Chondrocyte (in vitro differentiated cells): ENCODE results near the gene IFT22. TPM values are rescaled to one million over a fixed set of nuclear protein-coding genes. Genes with fewer than 3 reads are reported as not detected.
A peak's percentile ranks its signal among the peaks of the same experiment; 100 is the strongest.

Experiments
- DNase-seq: peaks from one replicate; pipeline ENCODE4 v3.0.0; 2021; ENCODE audit warnings: mixed read lengths, low spot score
- H3K27ac Mint-ChIP-seq: one replicate; pipeline ENCODE4 v1.8.0; 2021; ENCODE audit warnings: mild to moderate bottlenecking, moderate library complexity, mixed read lengths; ENCODE audit not compliant: unreplicated experiment
- H3K27me3 Mint-ChIP-seq: 2 replicates; pipeline ENCODE4 v1.8.0; 2021; ENCODE audit warnings: low read depth, mixed read lengths
- H3K36me3 Mint-ChIP-seq: 2 replicates; pipeline ENCODE4 v1.8.0; 2021; ENCODE audit warnings: low read depth, mixed read lengths
- H3K4me1 Mint-ChIP-seq: 2 replicates; pipeline ENCODE4 v1.8.0; 2021; ENCODE audit warnings: low read depth, mild to moderate bottlenecking, mixed read lengths
- H3K4me3 Mint-ChIP-seq: one replicate; pipeline ENCODE4 v1.8.0; 2021; ENCODE audit warnings: mild to moderate bottlenecking, moderate library complexity, mixed read lengths; ENCODE audit not compliant: unreplicated experiment
- H3K9me3 Mint-ChIP-seq: 2 replicates; pipeline ENCODE4 v1.8.0; 2021; ENCODE audit warnings: low read depth, mixed read lengths
- CTCF ChIP-seq: fragments of 200-600 bp; sonication (generic); IDR thresholded peaks from 2 replicates; pipeline ENCODE4 v1.5.0; 2021; ENCODE audit warnings: antibody characterized with exemption, mild to moderate bottlenecking, moderate library complexity
- long read RNA-seq: library from polyadenylated mRNA; stranded (forward); transcript quantifications from one replicate; pipeline ENCODE4 v2.0.0, GENCODE V29; 2021
- total RNA-seq: library from RNA; stranded (reverse); gene quantifications from 3 replicates; pipeline ENCODE4 v1.2.1, GENCODE V29; 2021

IFT22 gene
- total RNA-seq, result 24.3 to 33.0 TPM (median 26.8 TPM) in 3 replicates
- long read RNA-seq, transcript IFT22-201 (5 exons, 1,130 nt), result major isoform, 16 of 42 reads
- long read RNA-seq, partial matches to known transcripts, result 1 of 42 reads
- long read RNA-seq, other reads (novel, unspliced or antisense), result 17 of 42 reads

- Mint-ChIP-seq H3K4me3 (peak within 1 kb of the TSS; percentile 88), H3K4me1 (peaks cover 15% of the 10 kb centered on the region), H3K9me3 (no peaks in the 10 kb centered on the region), H3K36me3 (peaks cover 2% of the 10 kb centered on the region), H3K27ac (peak within 1 kb of the TSS; percentile 90), H3K27me3 (no peaks in the 10 kb centered on the region)
- peak; percentile 84 for TF ChIP-seq CTCF
- DNase-seq, result peak; percentile 93
Observed at GRCh38 chr7:101321491-101322401, at the start of gene IFT22. Gene IFT22, minus strand, starts transcription at chr7:101321812. Its CDS starts 103 bp downstream, at chr7:101321709.

GRCh38 chr7:101370836-101371235, 49.2 kb upstream of the IFT22 start:
- peaks cover 5% of the 10 kb centered on the region for H3K9me3 Mint-ChIP-seq
- no peaks in the 10 kb centered on the region for H3K27me3 Mint-ChIP-seq
- H3K27ac Mint-ChIP-seq, result no peak overlapping the region
- peaks cover 62% of the 10 kb centered on the region for H3K4me1 Mint-ChIP-seq
- no peak overlapping the region for H3K4me3 Mint-ChIP-seq
- no peak for DNase-seq
- peaks cover 11% of the 10 kb centered on the region for H3K36me3 Mint-ChIP-seq
- no peak for TF ChIP-seq CTCF

GRCh38 chr7:101368422-101369165, 47.0 kb upstream of the IFT22 start:
- no peak for TF ChIP-seq CTCF
- H3K36me3 Mint-ChIP-seq, result peaks cover 11% of the 10 kb centered on the region
- H3K4me1 Mint-ChIP-seq, result peaks cover 64% of the 10 kb centered on the region
- peaks cover 5% of the 10 kb centered on the region for H3K9me3 Mint-ChIP-seq
- no peaks in the 10 kb centered on the region for H3K27me3 Mint-ChIP-seq
- H3K27ac Mint-ChIP-seq, result peak overlapping the region; percentile 8
- no peak overlapping the region for H3K4me3 Mint-ChIP-seq
- DNase-seq, result no peak

- H3K9me3 Mint-ChIP-seq, result peaks cover 5% of the 10 kb centered on the region
- H3K36me3 Mint-ChIP-seq, result peaks cover 11% of the 10 kb centered on the region
- DNase-seq, result no peak
- no peak overlapping the region for H3K4me3 Mint-ChIP-seq
- H3K27me3 Mint-ChIP-seq, result no peaks in the 10 kb centered on the region
- no peak overlapping the region for H3K27ac Mint-ChIP-seq
- TF ChIP-seq CTCF, result no peak
- peaks cover 55% of the 10 kb centered on the region for H3K4me1 Mint-ChIP-seq
Observed at GRCh38 chr7:101367676-101368075, 46.1 kb upstream of the IFT22 start.

- no peak overlapping the region for H3K4me3 Mint-ChIP-seq
Observed at GRCh38 chr7:101365956-101366355, 44.3 kb upstream of the IFT22 start.

More at GRCh38 chr7:101365956-101366355, 44.3 kb upstream of the IFT22 start:
- Mint-ChIP-seq H3K36me3 (peaks cover 9% of the 10 kb centered on the region), H3K27me3 (no peaks in the 10 kb centered on the region), H3K4me1 (peaks cover 55% of the 10 kb centered on the region), H3K27ac (peak overlapping the region; percentile 24), H3K9me3 (peaks cover 5% of the 10 kb centered on the region)
- TF ChIP-seq CTCF, result no peak
- DNase-seq, result no peak
